DOHH2 (cell line): ENCODE measurements around the gene SLC8A1.

Experiments
- H3F3A ChIP-seq: fragments of 200-600 bp; sonication (generic), shearing (Covaris generic); 2 replicates; pipeline ENCODE4 v1.6.0; 2016; ENCODE audit warnings: antibody characterized with exemption, mild to moderate bottlenecking; ENCODE audit not compliant: control insufficient read depth, insufficient read depth
- H3K27ac ChIP-seq: fragments of 200-600 bp; sonication (generic); 2 replicates; pipeline ENCODE4 v1.5.1; 2014; ENCODE audit warnings: low read depth, mild to moderate bottlenecking, low read length, moderate library complexity
- H3K27me3 ChIP-seq: fragments of 200-600 bp; sonication (generic); 2 replicates; pipeline ENCODE4 v1.6.1; 2014; ENCODE audit warnings: mild to moderate bottlenecking, low read length, mixed read lengths; ENCODE audit not compliant: control insufficient read depth
- H3K36me3 ChIP-seq: fragments of 200-600 bp; sonication (generic); 2 replicates; pipeline ENCODE4 v1.6.1; 2014; ENCODE audit warnings: mild to moderate bottlenecking, low read length, moderate library complexity, mixed read lengths; ENCODE audit not compliant: control insufficient read depth
- H3K4me1 ChIP-seq: fragments of 200-600 bp; sonication (generic); 2 replicates; pipeline ENCODE4 v1.6.1; 2014; ENCODE audit warnings: mild to moderate bottlenecking, low read length, mixed read lengths; ENCODE audit not compliant: control insufficient read depth
- H3K4me2 ChIP-seq: fragments of 200-600 bp; sonication (generic); 2 replicates; pipeline ENCODE4 v1.6.0; 2014; ENCODE audit warnings: mild to moderate bottlenecking, low read length, moderate library complexity
- H3K4me3 ChIP-seq: fragments of 200-600 bp; sonication (generic); 2 replicates; pipeline ENCODE4 v1.5.1; 2014; ENCODE audit warnings: mild to moderate bottlenecking, low read length, mixed read lengths
- H3K79me2 ChIP-seq: fragments of 200-600 bp; sonication (generic); 2 replicates; pipeline ENCODE4 v1.6.1; 2014; ENCODE audit warnings: mild to moderate bottlenecking, low read length, mixed read lengths; ENCODE audit not compliant: control insufficient read depth
- H3K9me2 ChIP-seq: fragments of 200-600 bp; sonication (generic); replicated peaks from 2 replicates; pipeline ENCODE4 v1.6.1; 2014; ENCODE audit warnings: mild to moderate bottlenecking, low read length, mixed read lengths; ENCODE audit not compliant: control insufficient read depth
- H3K9me3 ChIP-seq: fragments of 200-600 bp; sonication (generic); 2 replicates; pipeline ENCODE4 v1.6.1; 2014; ENCODE audit warnings: antibody characterized with exemption, low read length, mixed read lengths; ENCODE audit not compliant: control insufficient read depth, insufficient read depth
- H4K20me1 ChIP-seq: fragments of 200-600 bp; sonication (generic); 2 replicates; pipeline ENCODE4 v1.6.0; 2014; ENCODE audit warnings: low read depth, mild to moderate bottlenecking, antibody characterized with exemption, low read length, moderate library complexity; ENCODE audit not compliant: control insufficient read depth, insufficient read depth
- EZH2phosphoT487 ChIP-seq: fragments of 200-600 bp; sonication (generic); IDR thresholded peaks from 2 replicates; pipeline ENCODE4 v1.6.1; 2017; ENCODE audit warnings: borderline replicate concordance, mild to moderate bottlenecking, antibody characterized with exemption, low read length, moderate library complexity, mixed read lengths
- TF ChIP-seq, protein P1 (sequence below): fragments of 200-600 bp; sonication (generic); IDR thresholded peaks from one replicate; pipeline ENCODE4 v1.5.1; 2014; ENCODE audit warnings: antibody characterized with exemption, mild to moderate bottlenecking, low read depth, low read length; ENCODE audit not compliant: poor library complexity, severe bottlenecking

Gene SLC8A1

DNA sequence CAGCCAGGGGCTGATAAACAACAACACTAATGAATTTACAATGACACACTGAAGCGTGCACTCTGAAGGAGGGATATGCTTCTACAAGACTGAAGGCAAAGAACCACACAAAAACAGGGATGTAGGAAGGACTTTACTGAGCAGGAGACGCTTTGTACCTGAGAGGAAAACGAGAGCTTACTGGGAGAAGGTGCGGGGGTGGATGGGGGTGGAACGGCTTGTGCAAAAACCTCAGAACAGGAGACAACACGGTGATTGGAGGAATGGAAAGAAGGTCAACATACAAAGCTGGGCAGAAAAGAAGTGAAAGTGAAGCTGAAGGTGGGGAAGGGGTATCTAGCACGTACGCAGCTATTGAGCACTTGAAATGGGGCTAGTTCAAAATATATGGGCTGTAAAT, 93.1 kb downstream of the SLC8A1 start:
- Histone ChIP-seq H4K20me1 (no peaks in the 10 kb centered on the region), H3K79me2 (peaks cover 71% of the 10 kb centered on the region), H3K36me3 (no peaks in the 10 kb centered on the region), H3K4me3 (peak overlapping the region; percentile 59), H3K27ac (peak overlapping the region; percentile 97), H3K4me2 (peak overlapping the region; percentile 84), H3K27me3 (no peaks in the 10 kb centered on the region), H3K4me1 (peaks cover 85% of the 10 kb centered on the region), H3F3A (peaks cover 10% of the 10 kb centered on the region), H3K9me3 (no peaks in the 10 kb centered on the region), H3K9me2 (no peaks in the 10 kb centered on the region)
- TF ChIP-seq EZH2phosphoT487 = no peak
- TF ChIP-seq, protein P1, sequence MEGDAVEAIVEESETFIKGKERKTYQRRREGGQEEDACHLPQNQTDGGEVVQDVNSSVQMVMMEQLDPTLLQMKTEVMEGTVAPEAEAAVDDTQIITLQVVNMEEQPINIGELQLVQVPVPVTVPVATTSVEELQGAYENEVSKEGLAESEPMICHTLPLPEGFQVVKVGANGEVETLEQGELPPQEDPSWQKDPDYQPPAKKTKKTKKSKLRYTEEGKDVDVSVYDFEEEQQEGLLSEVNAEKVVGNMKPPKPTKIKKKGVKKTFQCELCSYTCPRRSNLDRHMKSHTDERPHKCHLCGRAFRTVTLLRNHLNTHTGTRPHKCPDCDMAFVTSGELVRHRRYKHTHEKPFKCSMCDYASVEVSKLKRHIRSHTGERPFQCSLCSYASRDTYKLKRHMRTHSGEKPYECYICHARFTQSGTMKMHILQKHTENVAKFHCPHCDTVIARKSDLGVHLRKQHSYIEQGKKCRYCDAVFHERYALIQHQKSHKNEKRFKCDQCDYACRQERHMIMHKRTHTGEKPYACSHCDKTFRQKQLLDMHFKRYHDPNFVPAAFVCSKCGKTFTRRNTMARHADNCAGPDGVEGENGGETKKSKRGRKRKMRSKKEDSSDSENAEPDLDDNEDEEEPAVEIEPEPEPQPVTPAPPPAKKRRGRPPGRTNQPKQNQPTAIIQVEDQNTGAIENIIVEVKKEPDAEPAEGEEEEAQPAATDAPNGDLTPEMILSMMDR = no peak

DNA sequence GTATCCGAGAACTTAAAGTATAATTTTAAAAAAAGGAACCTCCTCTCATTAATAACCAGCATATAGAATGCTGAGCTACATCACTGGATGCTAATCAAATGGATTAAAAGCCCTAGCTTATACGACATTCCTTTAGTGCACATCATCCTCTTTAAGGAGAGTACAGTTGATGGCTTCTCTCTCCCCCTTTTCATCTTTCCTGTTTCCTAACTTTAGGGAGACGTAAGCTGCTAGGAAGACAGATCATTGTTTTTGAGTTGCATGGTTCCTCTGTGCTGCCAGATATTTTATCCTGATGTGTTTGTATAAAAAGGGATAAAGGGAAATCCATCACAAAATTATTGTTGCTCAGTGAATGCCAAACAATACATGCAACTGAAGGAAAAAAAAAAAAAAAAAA, 94.2 kb downstream of the SLC8A1 start:
- H3K4me2 ChIP-seq = no peak overlapping the region

DNA sequence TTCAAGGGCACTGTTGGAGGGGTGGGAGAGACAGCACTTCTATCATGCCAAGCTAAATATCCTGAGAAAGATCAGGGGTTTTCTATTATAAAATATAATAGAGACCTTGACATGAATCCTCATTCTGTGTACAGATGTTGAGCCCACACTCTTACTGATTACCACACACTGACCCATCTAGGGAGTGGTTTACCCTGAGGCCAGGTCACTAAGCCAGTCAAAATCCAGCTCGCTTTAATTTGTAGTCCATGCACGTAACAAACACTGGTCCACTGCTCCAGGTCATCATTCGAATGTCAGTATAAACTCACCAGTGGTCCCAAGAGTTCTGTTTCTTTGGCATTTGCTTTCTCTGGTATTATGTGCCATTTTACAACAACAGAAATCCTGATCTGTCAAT, 96.4 kb downstream of the SLC8A1 start:
- Histone ChIP-seq H3K36me3 (no peaks in the 10 kb centered on the region), H3K27me3 (no peaks in the 10 kb centered on the region), H3K79me2 (peaks cover 50% of the 10 kb centered on the region), H3K27ac (no peak overlapping the region), H4K20me1 (no peaks in the 10 kb centered on the region), H3K9me2 (no peaks in the 10 kb centered on the region), H3K9me3 (no peaks in the 10 kb centered on the region), H3K4me2 (no peak overlapping the region), H3F3A (no peaks in the 10 kb centered on the region), H3K4me1 (peaks cover 68% of the 10 kb centered on the region), H3K4me3 (no peak overlapping the region)
- TF ChIP-seq, protein P1 = no peak
- no peak for TF ChIP-seq EZH2phosphoT487

More for the DNA sequence above, 94.2 kb downstream of the SLC8A1 start:
- no peak overlapping the region for H3K4me3 ChIP-seq
- no peaks in the 10 kb centered on the region for H3K9me2 ChIP-seq
- H3K36me3 ChIP-seq = no peaks in the 10 kb centered on the region
- H3K27ac ChIP-seq = no peak overlapping the region
- no peaks in the 10 kb centered on the region for H3K9me3 ChIP-seq
- TF ChIP-seq, protein P1 = no peak
- no peak for TF ChIP-seq EZH2phosphoT487
- H3F3A ChIP-seq = peaks cover 1% of the 10 kb centered on the region
- H3K27me3 ChIP-seq = no peaks in the 10 kb centered on the region
- peaks cover 70% of the 10 kb centered on the region for H3K79me2 ChIP-seq
- no peaks in the 10 kb centered on the region for H4K20me1 ChIP-seq
- H3K4me1 ChIP-seq = peaks cover 84% of the 10 kb centered on the region
